Mesangial cell (primary cell): Measurements from ENCODE around the gene ARHGEF35. TPM values are rescaled to one million over a fixed set of nuclear protein-coding genes. Genes with fewer than 3 reads are reported as not detected.

Experiments used
- total RNA-seq: library from RNA; depleted of rRNA; stranded (reverse); fragments of >200 nt; gene quantifications from 2 replicates; pipeline ENCODE4 v1.2.3, GENCODE V29; 2015

The ARHGEF35 gene
- 1.5 and 3.8 TPM in 2 replicates for total RNA-seq

DNA sequence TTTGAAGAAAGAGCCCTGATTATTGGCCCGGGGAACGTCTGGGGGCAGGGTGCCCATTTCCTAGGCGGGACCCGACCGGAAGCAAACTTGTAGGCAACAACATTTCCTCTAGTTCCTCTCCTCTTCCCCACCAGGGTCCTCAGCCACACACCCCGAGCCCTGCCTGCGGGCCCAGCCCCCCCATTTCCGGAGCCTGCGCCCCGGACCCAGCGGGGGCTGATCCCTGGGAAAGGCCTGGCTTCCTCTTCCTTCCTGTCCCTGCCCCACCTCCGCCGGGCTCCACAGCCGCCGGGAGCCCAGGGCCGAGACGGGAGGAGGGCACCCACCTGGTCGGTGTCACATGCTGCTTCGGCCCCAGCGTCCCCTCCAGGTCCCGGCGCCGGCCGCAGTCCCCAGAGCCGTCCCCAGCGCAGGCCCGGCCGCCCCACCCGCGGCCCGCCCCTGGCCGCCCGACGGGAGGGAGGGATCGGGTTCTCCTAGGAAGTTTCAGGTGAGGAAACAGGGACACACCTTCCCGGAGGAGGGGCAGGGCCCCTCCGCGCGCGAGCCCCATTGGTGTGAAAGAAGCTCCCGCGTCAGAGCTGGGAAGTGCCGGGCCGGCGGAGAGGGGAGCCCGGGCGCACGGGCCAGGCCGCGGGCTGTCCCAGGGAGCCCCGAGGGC is at the start of gene ARHGEF35:
TSS of gene ARHGEF35 (minus strand) at position 622 of the 661 bp plus-strand sequence. CDS start 7,450 bp downstream, outside the sequence.

GRCh38 chr7:144239365-144239764 is 43.7 kb upstream of the ARHGEF35 start, which contains the start of gene OR2A42:
TSS of gene OR2A42 (minus strand) at chr7:144239605. CDS start at chr7:144232843, 6,762 bp downstream.

GRCh38 chr7:144183166-144183565 is 12.5 kb downstream of the ARHGEF35 start, which contains the start of gene CTAGE4:
TSS of gene CTAGE4 (plus strand) at chr7:144183466. CDS start at chr7:144183504, 38 bp downstream.

Other genes with a start within 250 kb of the ARHGEF35 start
- gene OR2F1, start 241.0 kb downstream of the ARHGEF35 start, total RNA-seq = not detected in 2 replicates
- gene OR6B1, start 195.5 kb downstream of the ARHGEF35 start, total RNA-seq = not detected in 2 replicates
- gene OR2A5, start 146.9 kb downstream of the ARHGEF35 start, total RNA-seq = not detected in 2 replicates
- not detected in 2 replicates for gene OR2A25, start 126.0 kb downstream of the ARHGEF35 start, total RNA-seq
- gene OR2A12, start 109.6 kb downstream of the ARHGEF35 start, total RNA-seq = not detected in 2 replicates
- gene OR2A2, start 86.2 kb downstream of the ARHGEF35 start, total RNA-seq = not detected in 2 replicates
- not detected in 2 replicates for gene OR2A14, start 72.7 kb downstream of the ARHGEF35 start, total RNA-seq
- 0.65 and 1.6 TPM in 2 replicates for gene CTAGE4, start 12.4 kb downstream of the ARHGEF35 start, total RNA-seq
- gene OR2A42, start 43.8 kb upstream of the ARHGEF35 start, total RNA-seq = under 0.01 and 0.49 TPM in 2 replicates
- gene OR2A7, start 69.0 kb upstream of the ARHGEF35 start, total RNA-seq = 1.1 and 2.2 TPM in 2 replicates
- 0.38 and 1.6 TPM in 2 replicates for gene CTAGE8, start 73.5 kb upstream of the ARHGEF35 start, total RNA-seq
- gene OR2A1, start 116.6 kb upstream of the ARHGEF35 start, total RNA-seq = 0.13 and 0.33 TPM in 2 replicates
- gene ARHGEF5, start 159.6 kb upstream of the ARHGEF35 start, total RNA-seq = 16.1 and 25.6 TPM in 2 replicates
- not detected in 2 replicates for gene NOBOX, start 207.9 kb upstream of the ARHGEF35 start, total RNA-seq